Breast epithelium (tissue), 3 donors: ENCODE data around the gene SERINC5.

ENCODE experiments used
- POLR2A ChIP-seq: fragments of 450-650 bp; IDR thresholded peaks from one replicate; pipeline ENCODE4 v1.6.1; 2016; ENCODE audit warnings: antibody characterized with exemption, mild to moderate bottlenecking, moderate library complexity
- POLR2AphosphoS5 ChIP-seq, 3 donors: sonication (generic); formaldehyde crosslinking; IDR thresholded peaks; one replicate each; pipeline ENCODE4 v1.6.1; 2017; ENCODE audit warnings: antibody characterized with exemption in 3 of 3
- TF ChIP-seq, protein P1 (sequence below), 3 donors: fragments of 450-650 bp; IDR thresholded peaks; one replicate each; pipeline ENCODE4 v1.5.1; 2016 to 2017; ENCODE audit warnings: antibody characterized with exemption in 3 of 3, mild to moderate bottlenecking in 3 of 3, moderate library complexity in 3 of 3

DNA sequence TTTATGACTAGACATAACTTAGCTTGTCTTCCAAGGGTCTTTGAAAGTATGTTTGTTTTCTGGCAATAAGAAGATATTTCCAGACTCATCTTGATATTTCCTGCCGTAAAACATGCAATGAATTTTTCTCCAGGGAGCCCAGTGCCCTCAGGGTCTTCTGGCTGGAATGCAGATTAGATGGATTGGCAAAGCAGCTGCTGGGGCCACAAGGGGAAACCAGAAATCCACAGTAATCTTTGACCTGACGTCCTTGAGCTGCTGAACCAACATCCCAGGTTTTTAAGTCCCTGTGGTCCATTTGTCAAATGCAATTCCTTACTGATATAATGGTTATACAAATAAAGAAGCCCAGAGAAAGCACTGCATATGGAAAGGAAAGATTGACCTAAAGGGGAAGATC lies 127.7 kb downstream of the SERINC5 start:
- TF ChIP-seq, protein P1, sequence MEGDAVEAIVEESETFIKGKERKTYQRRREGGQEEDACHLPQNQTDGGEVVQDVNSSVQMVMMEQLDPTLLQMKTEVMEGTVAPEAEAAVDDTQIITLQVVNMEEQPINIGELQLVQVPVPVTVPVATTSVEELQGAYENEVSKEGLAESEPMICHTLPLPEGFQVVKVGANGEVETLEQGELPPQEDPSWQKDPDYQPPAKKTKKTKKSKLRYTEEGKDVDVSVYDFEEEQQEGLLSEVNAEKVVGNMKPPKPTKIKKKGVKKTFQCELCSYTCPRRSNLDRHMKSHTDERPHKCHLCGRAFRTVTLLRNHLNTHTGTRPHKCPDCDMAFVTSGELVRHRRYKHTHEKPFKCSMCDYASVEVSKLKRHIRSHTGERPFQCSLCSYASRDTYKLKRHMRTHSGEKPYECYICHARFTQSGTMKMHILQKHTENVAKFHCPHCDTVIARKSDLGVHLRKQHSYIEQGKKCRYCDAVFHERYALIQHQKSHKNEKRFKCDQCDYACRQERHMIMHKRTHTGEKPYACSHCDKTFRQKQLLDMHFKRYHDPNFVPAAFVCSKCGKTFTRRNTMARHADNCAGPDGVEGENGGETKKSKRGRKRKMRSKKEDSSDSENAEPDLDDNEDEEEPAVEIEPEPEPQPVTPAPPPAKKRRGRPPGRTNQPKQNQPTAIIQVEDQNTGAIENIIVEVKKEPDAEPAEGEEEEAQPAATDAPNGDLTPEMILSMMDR (IDR thresholded peaks at IDR 0.05), result no peak
- TF ChIP-seq POLR2AphosphoS5 (IDR thresholded peaks at IDR 0.05), result no peak
- no peak for TF ChIP-seq POLR2A
